HEK293 (cell line): ENCODE measurements around the gene CFAP53.

Source experiments
- CTCF ChIA-PET: fragments of 350-600 bp; formaldehyde crosslinking; extraction: SDS; loops from one replicate; lab custom pipeline; 2021; ENCODE audit warnings: antibody characterized with exemption; lab: Yijun Ruan, JAX
- POLR2A ChIA-PET: fragments of 300-600 bp; formaldehyde crosslinking; extraction: SDS; loops from one replicate; lab custom pipeline; 2020; ENCODE audit warnings: antibody characterized with exemption, inconsistent platforms; lab: Yijun Ruan, JAX
- H3K27ac ChIP-seq: fragments of 200-500 bp; sonication (Bioruptor generic); 2 replicates; pipeline ENCODE4 v1.5.1; 2014; ENCODE audit warnings: low read depth, low read length, control low read depth, inconsistent platforms; ENCODE audit errors: extremely low read depth
- H3K36me3 ChIP-seq, 2 experiments: fragments of 200-500 bp in 1 of 2; sonication (Bioruptor generic) in 1 of 2; 1 replicate in 1 of 2; 2 replicates in 1 of 2; pipeline ENCODE4 v1.5.1; 2014 to 2017; ENCODE audit warnings: inconsistent platforms in 2 of 2, low read length in 2 of 2; ENCODE audit not compliant: control insufficient read depth in 2 of 2, insufficient read depth in 1 of 2
- H3K4me1 ChIP-seq: fragments of 200-500 bp; sonication (Bioruptor generic); 2 replicates; pipeline ENCODE4 v1.5.1; 2014; ENCODE audit warnings: mild to moderate bottlenecking, low read length, inconsistent platforms; ENCODE audit not compliant: control insufficient read depth, insufficient read depth
- H3K4me3 ChIP-seq: 2 replicates; pipeline ENCODE4 v1.5.1; 2011; ENCODE audit warnings: low read depth, mild to moderate bottlenecking, control low read depth, low read length, moderate library complexity
- H3K9me3 ChIP-seq: fragments of 200-500 bp; sonication (Bioruptor generic); 2 replicates; pipeline ENCODE4 v1.5.1; 2014; ENCODE audit warnings: low read depth, low read length, inconsistent platforms; ENCODE audit not compliant: control insufficient read depth, insufficient read depth
- BCL11A ChIP-seq: fragments of 450-650 bp; formaldehyde crosslinking; IDR thresholded peaks from 2 replicates; pipeline ENCODE4 v1.5.1; 2016; ENCODE audit warnings: low read depth, missing biosample characterization, missing genetic modification characterization
- BCL11B ChIP-seq: fragments of 450-650 bp; formaldehyde crosslinking; IDR thresholded peaks from 2 replicates; pipeline ENCODE4 v1.5.1; 2016; ENCODE audit warnings: low read depth, missing biosample characterization, missing genetic modification characterization
- GFI1B ChIP-seq: fragments of 450-650 bp; formaldehyde crosslinking; IDR thresholded peaks from 2 replicates; pipeline ENCODE4 v1.5.1; 2016; ENCODE audit warnings: missing biosample characterization, missing genetic modification characterization
- HIC1 ChIP-seq: fragments of 450-650 bp; formaldehyde crosslinking; IDR thresholded peaks from 2 replicates; pipeline ENCODE4 v1.5.1; 2016; ENCODE audit warnings: missing biosample characterization, missing genetic modification characterization
- REPIN1 ChIP-seq: fragments of 450-650 bp; formaldehyde crosslinking; IDR thresholded peaks from 2 replicates; pipeline ENCODE4 v1.5.1; 2017; ENCODE audit warnings: missing biosample characterization, missing genetic modification characterization, low read depth
- SP3 ChIP-seq: fragments of 450-650 bp; formaldehyde crosslinking; IDR thresholded peaks from 2 replicates; pipeline ENCODE4 v1.5.1; 2016; ENCODE audit warnings: missing biosample characterization, missing genetic modification characterization
- SP7 ChIP-seq: fragments of 450-650 bp; formaldehyde crosslinking; IDR thresholded peaks from 2 replicates; pipeline ENCODE4 v1.5.1; 2016; ENCODE audit warnings: missing biosample characterization, missing genetic modification characterization
- TCF7L2 ChIP-seq: IDR thresholded peaks from 2 replicates; pipeline ENCODE4 v1.6.1; 2011; ENCODE audit warnings: low read depth, mild to moderate bottlenecking, inconsistent platforms, low read length, moderate library complexity, borderline replicate concordance
- ZBTB21 ChIP-seq: fragments of 450-650 bp; formaldehyde crosslinking; IDR thresholded peaks from 2 replicates; pipeline ENCODE4 v1.5.1; 2017; ENCODE audit warnings: missing biosample characterization, missing genetic modification characterization
- ZEB2 ChIP-seq: fragments of 450-650 bp; formaldehyde crosslinking; IDR thresholded peaks from 2 replicates; pipeline ENCODE4 v1.5.1; 2016; ENCODE audit warnings: missing biosample characterization, missing genetic modification characterization
- ZFP37 ChIP-seq: fragments of 450-650 bp; formaldehyde crosslinking; IDR thresholded peaks from 2 replicates; pipeline ENCODE4 v1.5.1; 2016; ENCODE audit warnings: missing biosample characterization, missing genetic modification characterization
- ZNF140 ChIP-seq: fragments of 450-650 bp; formaldehyde crosslinking; IDR thresholded peaks from 2 replicates; pipeline ENCODE4 v1.5.1; 2016; ENCODE audit warnings: missing biosample characterization, missing genetic modification characterization
- ZNF174 ChIP-seq: fragments of 450-650 bp; formaldehyde crosslinking; IDR thresholded peaks from 2 replicates; pipeline ENCODE4 v1.5.0; 2017; ENCODE audit warnings: missing biosample characterization, mild to moderate bottlenecking, missing genetic modification characterization
- ZNF184 ChIP-seq: fragments of 450-650 bp; IDR thresholded peaks from 2 replicates; pipeline ENCODE4 v1.5.1; 2018; ENCODE audit warnings: missing biosample characterization, mild to moderate bottlenecking, missing genetic modification characterization
- ZNF214 ChIP-seq: fragments of 450-650 bp; formaldehyde crosslinking; IDR thresholded peaks from 2 replicates; pipeline ENCODE4 v1.5.1; 2017; ENCODE audit warnings: missing biosample characterization, mild to moderate bottlenecking, missing genetic modification characterization, borderline replicate concordance
- ZNF335 ChIP-seq: fragments of 450-650 bp; formaldehyde crosslinking; conservative IDR thresholded peaks from 2 replicates; pipeline ENCODE4 v1.5.1; 2016; ENCODE audit warnings: missing biosample characterization, missing genetic modification characterization
- ZNF391 ChIP-seq: fragments of 450-650 bp; formaldehyde crosslinking; IDR thresholded peaks from 2 replicates; pipeline ENCODE4 v1.5.1; 2016; ENCODE audit warnings: low read depth, missing biosample characterization, missing genetic modification characterization, borderline replicate concordance
- ZNF48 ChIP-seq: fragments of 450-650 bp; formaldehyde crosslinking; IDR thresholded peaks from 2 replicates; pipeline ENCODE4 v1.5.1; 2016; ENCODE audit warnings: missing biosample characterization, missing genetic modification characterization
- ZNF501 ChIP-seq: fragments of 450-650 bp; formaldehyde crosslinking; IDR thresholded peaks from 2 replicates; pipeline ENCODE4 v1.5.1; 2016; ENCODE audit warnings: missing biosample characterization, missing genetic modification characterization
- ZNF514 ChIP-seq: fragments of 450-650 bp; formaldehyde crosslinking; IDR thresholded peaks from 2 replicates; pipeline ENCODE4 v1.5.1; 2016; ENCODE audit warnings: missing biosample characterization, missing genetic modification characterization
- ZNF548 ChIP-seq: fragments of 450-650 bp; formaldehyde crosslinking; IDR thresholded peaks from 2 replicates; pipeline ENCODE4 v1.5.1; 2016; ENCODE audit warnings: missing biosample characterization, missing genetic modification characterization
- ZNF580 ChIP-seq: fragments of 450-650 bp; formaldehyde crosslinking; IDR thresholded peaks from 2 replicates; pipeline ENCODE4 v1.5.1; 2016; ENCODE audit warnings: missing biosample characterization, missing genetic modification characterization
- ZNF629 ChIP-seq: fragments of 450-650 bp; formaldehyde crosslinking; IDR thresholded peaks from 2 replicates; pipeline ENCODE4 v1.5.1; 2017; ENCODE audit warnings: missing biosample characterization, missing genetic modification characterization
- ZNF677 ChIP-seq: fragments of 450-650 bp; IDR thresholded peaks from 2 replicates; pipeline ENCODE4 v1.5.0; 2018; ENCODE audit warnings: missing biosample characterization, mild to moderate bottlenecking, missing genetic modification characterization, moderate library complexity
- ZNF777 ChIP-seq: fragments of 450-650 bp; formaldehyde crosslinking; IDR thresholded peaks from 2 replicates; pipeline ENCODE4 v1.5.1; 2017; ENCODE audit warnings: missing biosample characterization, missing genetic modification characterization, borderline replicate concordance
- ZNF791 ChIP-seq: fragments of 450-650 bp; formaldehyde crosslinking; IDR thresholded peaks from 2 replicates; pipeline ENCODE4 v1.5.1; 2016; ENCODE audit warnings: missing biosample characterization, missing genetic modification characterization
- ZNF792 ChIP-seq: fragments of 450-650 bp; formaldehyde crosslinking; IDR thresholded peaks from 2 replicates; pipeline ENCODE4 v1.5.1; 2016; ENCODE audit warnings: missing biosample characterization, missing genetic modification characterization
- ZNF843 ChIP-seq: fragments of 450-650 bp; formaldehyde crosslinking; IDR thresholded peaks from 2 replicates; pipeline ENCODE4 v1.5.1; 2016; ENCODE audit warnings: missing biosample characterization, missing genetic modification characterization

The CFAP53 gene

GRCh38 chr18:50285071-50285470, 18.8 kb upstream of the CFAP53 start:
- TF ChIP-seq ZNF580 (tag by site-specific recombination) (no peak), ZNF391 (tag by site-specific recombination) (no peak), ZNF184 (tag by site-specific recombination) (no peak), ZFP37 (no peak), REPIN1 (tag by site-specific recombination) (no peak), ZNF48 (tag by site-specific recombination) (no peak), GFI1B (no peak), ZNF777 (no peak), ZNF514 (tag by site-specific recombination) (no peak), ZNF677 (tag by site-specific recombination) (no peak), SP3 (no peak), ZNF335 (tag by site-specific recombination) (no peak)
- Histone ChIP-seq H3K27ac (no peak overlapping the region), H3K36me3 (peaks cover 9 to 40% of the 10 kb centered on the region in 2 experiments; a peak in 2 of 3 replicates), H3K4me1 (peaks cover 6% of the 10 kb centered on the region; the same call in 1 of the 2 replicates), H3K4me3 (no peak overlapping the region), H3K9me3 (no peaks in the 10 kb centered on the region)
- ChIA-PET CTCF (no interaction called here), POLR2A (no interaction called here)

GRCh38 chr18:50284255-50284885, 18.1 kb upstream of the CFAP53 start:
- ChIA-PET CTCF (no interaction called here), POLR2A (no interaction called here)
- H3K4me1 ChIP-seq = peaks cover 6% of the 10 kb centered on the region; the same call in 1 of the 2 replicates
- peaks cover 12 to 46% of the 10 kb centered on the region in 2 experiments; a peak in 2 of 3 replicates for H3K36me3 ChIP-seq
- no peak for TF ChIP-seq ZEB2 (tag by site-specific recombination)
- TF ChIP-seq TCF7L2 = no peak
- no peak for TF ChIP-seq ZNF548 (tag by site-specific recombination)
- no peak for TF ChIP-seq ZNF174 (tag by site-specific recombination)
- no peak for TF ChIP-seq BCL11B (tag by site-specific recombination)
- TF ChIP-seq ZNF629 (tag by site-specific recombination) = no peak
- no peak for TF ChIP-seq ZNF791 (tag by site-specific recombination)
- no peak for TF ChIP-seq BCL11A (tag by site-specific recombination)
- no peak for TF ChIP-seq SP7 (tag by site-specific recombination)
- no peak for TF ChIP-seq ZBTB21
- TF ChIP-seq ZNF843 (tag by site-specific recombination) = no peak
- no peak for TF ChIP-seq ZNF501 (tag by site-specific recombination)
- TF ChIP-seq ZNF214 = no peak
- no peak for TF ChIP-seq ZNF792 (tag by site-specific recombination)
- no peak for TF ChIP-seq HIC1 (tag by site-specific recombination)
- no peak for TF ChIP-seq ZNF140 (tag by site-specific recombination)
- H3K4me3 ChIP-seq = no peak overlapping the region
- H3K9me3 ChIP-seq = no peaks in the 10 kb centered on the region
- H3K27ac ChIP-seq = no peak overlapping the region
